Osteocyte (in vitro differentiated cells): ENCODE data around the gene LTC4S. TPM values are rescaled to one million over a fixed set of nuclear protein-coding genes. Genes with fewer than 3 reads are reported as not detected.
"Not testable (repeated sequence)": the region's sequence is repeated elsewhere in the genome, so short reads cannot be mapped to it uniquely, and the experiment has no call there.

Experiments used
- DNase-seq: peaks from one replicate; pipeline ENCODE4 v3.0.0; 2021; ENCODE audit warnings: mixed read lengths; ENCODE audit not compliant: unreplicated experiment; ENCODE audit errors: extremely low spot score
- H3K27ac Mint-ChIP-seq: one replicate; pipeline ENCODE4 v1.8.0; 2021; ENCODE audit warnings: mild to moderate bottlenecking, mixed read lengths; ENCODE audit not compliant: unreplicated experiment
- H3K27me3 Mint-ChIP-seq: one replicate; pipeline ENCODE4 v1.8.0; 2021; ENCODE audit warnings: mixed read lengths; ENCODE audit not compliant: unreplicated experiment
- H3K36me3 Mint-ChIP-seq: one replicate; pipeline ENCODE4 v1.8.0; 2021; ENCODE audit warnings: mixed read lengths; ENCODE audit not compliant: unreplicated experiment
- H3K4me1 Mint-ChIP-seq: one replicate; pipeline ENCODE4 v1.8.0; 2021; ENCODE audit warnings: mixed read lengths; ENCODE audit not compliant: unreplicated experiment
- H3K4me3 Mint-ChIP-seq: one replicate; pipeline ENCODE4 v1.8.0; 2021; ENCODE audit warnings: mild to moderate bottlenecking, moderate library complexity, mixed read lengths; ENCODE audit not compliant: unreplicated experiment
- H3K9me3 Mint-ChIP-seq: one replicate; pipeline ENCODE4 v1.8.0; 2021; ENCODE audit warnings: mixed read lengths; ENCODE audit not compliant: unreplicated experiment
- CTCF ChIP-seq: fragments of 200-600 bp; sonication (generic); IDR thresholded peaks from 2 replicates; pipeline ENCODE4 v1.5.0; 2021; ENCODE audit warnings: antibody characterized with exemption, mild to moderate bottlenecking, moderate library complexity
- total RNA-seq: library from RNA; stranded (reverse); gene quantifications from 2 replicates; pipeline ENCODE4 v1.2.1, GENCODE V29; 2021

LTC4S gene
- total RNA-seq, 1 donor from 2014 or later: 2.4 TPM

DNA sequence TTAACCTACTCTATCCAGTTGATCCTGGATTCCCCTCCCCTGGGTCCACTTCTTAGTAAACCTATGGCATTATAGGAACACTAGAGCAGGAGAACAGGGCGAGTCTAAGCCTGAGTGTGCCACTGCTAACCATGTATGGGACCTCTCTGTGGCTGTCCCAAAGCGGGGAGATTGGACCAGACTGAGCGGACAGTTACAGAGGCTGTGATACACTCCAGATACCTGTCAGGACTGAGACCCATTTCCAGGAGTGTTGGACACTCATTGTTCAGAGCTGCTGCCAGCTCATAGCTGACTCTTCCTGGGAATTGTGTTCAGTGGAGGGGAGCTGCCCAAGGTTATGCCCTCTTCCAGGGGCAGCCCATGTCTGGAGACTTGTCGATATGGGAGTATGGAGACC, 11.9 kb upstream of the LTC4S start:
- no peak for TF ChIP-seq CTCF
- Mint-ChIP-seq H3K36me3 (peaks cover 20% of the 10 kb centered on the region), H3K27me3 (no peaks in the 10 kb centered on the region), H3K9me3 (no peaks in the 10 kb centered on the region), H3K4me3 (no peak overlapping the region), H3K27ac (no peak overlapping the region), H3K4me1 (no peaks in the 10 kb centered on the region)
- no peak for DNase-seq

DNA sequence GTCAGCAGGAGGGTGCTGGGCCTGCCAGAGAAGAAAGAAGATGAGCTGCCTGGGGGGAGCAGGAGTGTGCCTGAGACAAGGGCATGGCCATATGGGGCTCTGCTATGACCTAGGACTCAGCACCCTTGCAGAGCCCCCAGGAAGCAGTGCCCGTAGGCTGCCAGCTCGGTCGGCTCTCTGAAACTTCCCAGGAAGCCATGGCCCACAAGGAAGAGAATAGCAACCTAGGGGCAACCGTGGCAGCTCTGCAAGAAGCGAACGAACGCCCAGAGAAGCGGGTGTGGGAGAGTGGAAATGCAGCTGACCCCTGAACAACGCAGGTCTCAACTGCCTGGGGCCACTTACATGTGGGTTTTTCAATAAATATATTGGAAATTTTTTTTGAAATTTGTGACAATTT, 10.7 kb upstream of the LTC4S start:
- Mint-ChIP-seq H3K9me3 (no peaks in the 10 kb centered on the region), H3K4me3 (no peak overlapping the region), H3K27me3 (no peaks in the 10 kb centered on the region), H3K27ac (no peak overlapping the region), H3K4me1 (no peaks in the 10 kb centered on the region), H3K36me3 (peaks cover 12% of the 10 kb centered on the region)
- no peak for TF ChIP-seq CTCF
- no peak for DNase-seq

DNA sequence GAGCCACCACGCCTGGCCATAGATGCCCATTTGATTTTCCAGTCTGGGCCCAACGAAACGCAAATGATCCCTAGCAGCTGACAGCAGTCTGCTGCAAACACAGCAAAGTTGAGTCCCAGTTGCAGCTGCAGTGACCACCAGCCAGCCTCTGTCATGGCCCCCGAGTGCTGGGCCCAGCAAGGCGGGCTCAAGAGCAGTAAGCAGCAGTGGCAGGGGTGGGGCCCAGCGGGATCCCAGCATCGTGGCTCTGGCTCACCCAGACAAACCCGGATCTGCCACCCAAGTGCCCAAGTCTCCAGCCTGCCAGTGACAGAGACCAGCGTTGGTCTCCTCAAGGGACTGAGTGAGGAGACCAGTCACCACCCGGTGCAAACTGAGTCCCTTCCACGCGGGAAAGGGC, 6.9 kb upstream of the LTC4S start:
- TF ChIP-seq CTCF: no peak
- H3K27ac Mint-ChIP-seq: no peak overlapping the region
- H3K27me3 Mint-ChIP-seq: no peaks in the 10 kb centered on the region
- no peaks in the 10 kb centered on the region for H3K4me1 Mint-ChIP-seq
- H3K36me3 Mint-ChIP-seq: no peaks in the 10 kb centered on the region
- no peaks in the 10 kb centered on the region for H3K9me3 Mint-ChIP-seq
- H3K4me3 Mint-ChIP-seq: no peak overlapping the region
- no peak for DNase-seq

DNA sequence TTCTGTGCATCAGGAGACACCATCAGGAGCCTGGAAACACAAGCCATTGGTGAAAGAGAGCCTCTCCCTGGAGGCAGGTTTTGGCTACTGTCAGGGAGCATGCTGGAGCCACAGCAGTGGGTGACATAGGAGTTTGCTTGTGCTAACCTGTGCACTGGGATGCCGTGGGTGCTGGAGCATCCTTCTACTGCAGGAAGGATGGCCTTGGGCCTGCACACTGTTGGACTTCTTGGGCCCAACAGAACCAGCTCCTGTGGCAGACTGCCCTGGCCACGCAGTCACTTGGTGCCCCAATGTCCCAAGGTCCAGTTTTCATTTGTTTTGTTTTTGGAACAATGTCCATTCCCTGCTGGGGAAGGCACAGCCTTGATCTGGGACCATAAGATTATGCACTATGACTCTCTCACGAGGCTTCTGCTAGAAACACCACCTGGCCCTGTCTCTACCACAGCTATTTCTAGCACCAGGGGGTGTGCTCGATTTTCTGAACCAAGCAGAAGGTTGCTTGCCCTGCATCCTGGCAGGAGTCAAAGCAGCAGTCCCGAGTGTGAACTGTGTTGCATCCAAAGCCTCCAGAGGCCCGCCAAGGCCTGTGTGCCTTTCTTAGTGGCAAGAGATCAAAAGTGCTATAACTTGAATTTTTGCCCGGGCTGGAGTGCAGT, 5.5 kb upstream of the LTC4S start:
- H3K9me3 Mint-ChIP-seq: no peaks in the 10 kb centered on the region
- no peak for DNase-seq
- no peak overlapping the region for H3K27ac Mint-ChIP-seq
- H3K27me3 Mint-ChIP-seq: no peaks in the 10 kb centered on the region
- H3K4me1 Mint-ChIP-seq: peaks cover 4% of the 10 kb centered on the region
- no peaks in the 10 kb centered on the region for H3K36me3 Mint-ChIP-seq
- no peak overlapping the region for H3K4me3 Mint-ChIP-seq
- TF ChIP-seq CTCF: no peak

DNA sequence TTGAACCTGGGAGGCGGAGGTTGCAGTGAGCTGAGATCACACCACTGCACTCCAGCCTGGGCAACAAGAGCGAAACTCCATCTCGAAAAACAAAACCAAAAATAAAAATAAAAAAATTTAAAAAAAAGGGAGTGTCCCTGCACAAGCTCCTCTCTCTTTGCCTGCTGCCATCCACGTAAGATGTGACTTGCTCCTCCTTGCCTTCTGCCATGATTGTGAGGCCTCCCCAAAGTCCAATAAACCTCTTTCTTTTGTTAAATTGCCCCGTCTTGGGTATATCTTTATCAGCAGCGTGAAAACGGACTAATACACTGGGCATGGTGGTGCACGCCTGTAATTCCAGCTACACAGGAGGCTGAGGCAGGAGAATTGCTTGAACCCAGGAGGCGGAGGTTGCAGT, 4.5 kb upstream of the LTC4S start:
- H3K27ac Mint-ChIP-seq, H3K36me3 Mint-ChIP-seq, H3K4me1 Mint-ChIP-seq, H3K9me3 Mint-ChIP-seq, H3K27me3 Mint-ChIP-seq, DNase-seq, H3K4me3 Mint-ChIP-seq: not testable (repeated sequence)
